NT2/D1 (cell line): Measurements from ENCODE around the gene DDX39B.

Source experiments
- DNase-seq: peaks from one replicate; pipeline ENCODE4 v3.0.0-alpha.2; 2011; ENCODE audit warnings: low read depth, low spot score
- H3K27me3 ChIP-seq: 2 replicates; pipeline ENCODE4 v1.6.0; 2011; ENCODE audit warnings: mild to moderate bottlenecking; ENCODE audit not compliant: insufficient read length, insufficient read depth
- H3K36me3 ChIP-seq: 2 replicates; pipeline ENCODE4 v1.6.1; 2011; ENCODE audit warnings: mild to moderate bottlenecking, low read length, mixed read lengths; ENCODE audit not compliant: insufficient read depth, insufficient read length
- H3K4me1 ChIP-seq: 2 replicates; pipeline ENCODE4 v1.5.1; 2011; ENCODE audit not compliant: insufficient read depth, insufficient read length
- H3K4me3 ChIP-seq: 2 replicates; pipeline ENCODE4 v1.5.1; 2011; ENCODE audit warnings: low read depth; ENCODE audit not compliant: insufficient read length
- H3K9ac ChIP-seq: 2 replicates; pipeline ENCODE4 v1.6.0; 2011; ENCODE audit warnings: low read depth; ENCODE audit not compliant: insufficient read length
- H3K9me3 ChIP-seq: 2 replicates; pipeline ENCODE4 v1.5.1; 2011; ENCODE audit warnings: mild to moderate bottlenecking, low read length; ENCODE audit not compliant: insufficient read depth
- SUZ12 ChIP-seq: IDR thresholded peaks from 2 replicates; pipeline ENCODE4 v1.6.1; 2011; ENCODE audit not compliant: insufficient read length, insufficient read depth; ENCODE audit errors: extremely low read depth
- YY1 ChIP-seq: IDR thresholded peaks from 2 replicates; pipeline ENCODE4 v1.6.1; 2011; ENCODE audit not compliant: insufficient read length, insufficient read depth
- ZNF274 ChIP-seq: IDR thresholded peaks from 2 replicates; pipeline ENCODE4 v1.6.1; 2011; ENCODE audit warnings: mild to moderate bottlenecking, low read depth, low read length

Gene DDX39B

DNA sequence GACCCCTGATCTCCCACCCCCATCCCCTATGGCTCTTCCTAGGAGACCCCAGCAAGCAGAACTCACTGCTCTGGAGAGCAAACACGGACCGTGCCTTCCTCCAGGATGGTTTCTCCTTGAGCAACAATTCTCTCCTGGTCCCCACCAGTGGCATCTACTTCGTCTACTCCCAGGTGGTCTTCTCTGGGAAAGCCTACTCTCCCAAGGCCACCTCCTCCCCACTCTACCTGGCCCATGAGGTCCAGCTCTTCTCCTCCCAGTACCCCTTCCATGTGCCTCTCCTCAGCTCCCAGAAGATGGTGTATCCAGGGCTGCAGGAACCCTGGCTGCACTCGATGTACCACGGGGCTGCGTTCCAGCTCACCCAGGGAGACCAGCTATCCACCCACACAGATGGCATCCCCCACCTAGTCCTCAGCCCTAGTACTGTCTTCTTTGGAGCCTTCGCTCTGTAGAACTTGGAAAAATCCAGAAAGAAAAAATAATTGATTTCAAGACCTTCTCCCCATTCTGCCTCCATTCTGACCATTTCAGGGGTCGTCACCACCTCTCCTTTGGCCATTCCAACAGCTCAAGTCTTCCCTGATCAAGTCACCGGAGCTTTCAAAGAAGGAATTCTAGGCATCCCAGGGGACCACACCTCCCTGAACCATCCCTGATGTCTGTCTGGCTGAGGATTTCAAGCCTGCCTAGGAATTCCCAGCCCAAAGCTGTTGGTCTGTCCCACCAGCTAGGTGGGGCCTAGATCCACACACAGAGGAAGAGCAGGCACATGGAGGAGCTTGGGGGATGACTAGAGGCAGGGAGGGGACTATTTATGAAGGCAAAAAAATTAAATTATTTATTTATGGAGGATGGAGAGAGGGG lies 31.7 kb upstream of the DDX39B start:
- DNase-seq = no peak
- H3K9me3 ChIP-seq = no peaks in the 10 kb centered on the region
- H3K4me1 ChIP-seq = peaks cover 11% of the 10 kb centered on the region
- no peaks in the 10 kb centered on the region for H3K27me3 ChIP-seq
- H3K9ac ChIP-seq = no peak overlapping the region
- peaks cover 3% of the 10 kb centered on the region for H3K36me3 ChIP-seq
- no peak overlapping the region for H3K4me3 ChIP-seq
- no peak for TF ChIP-seq YY1
- TF ChIP-seq SUZ12 = no peak
- no peak for TF ChIP-seq ZNF274

GRCh38 chr6:31572041-31572911 lies 30.5 kb upstream of the DDX39B start, which contains the start of gene LTA:
TSS of gene LTA (plus strand) at chr6:31572289. CDS start at chr6:31572743, 454 bp downstream.
- H3K4me3 ChIP-seq = no peak within 1 kb of the TSS

GRCh38 chr6:31569861-31570536 lies 28.2 kb upstream of the DDX39B start:
- Histone ChIP-seq H3K27me3 (no peaks in the 10 kb centered on the region), H3K9me3 (no peaks in the 10 kb centered on the region), H3K36me3 (no peaks in the 10 kb centered on the region), H3K4me3 (no peak overlapping the region), H3K9ac (no peak overlapping the region), H3K4me1 (peaks cover 12% of the 10 kb centered on the region)
- TF ChIP-seq SUZ12 = no peak
- no peak for TF ChIP-seq ZNF274
- TF ChIP-seq YY1 = no peak
- no peak for DNase-seq

More at GRCh38 chr6:31572041-31572911, 30.5 kb upstream of the DDX39B start, which contains the start of gene LTA:
- H3K9ac ChIP-seq = no peak within 1 kb of the TSS
- no peak for DNase-seq
- TF ChIP-seq ZNF274 = no peak
- TF ChIP-seq YY1 = no peak
- TF ChIP-seq SUZ12 = no peak
- H3K4me1 ChIP-seq = peaks cover 12% of the 10 kb centered on the region
- H3K9me3 ChIP-seq = no peaks in the 10 kb centered on the region
- H3K27me3 ChIP-seq = no peaks in the 10 kb centered on the region
- H3K36me3 ChIP-seq = peaks cover 3% of the 10 kb centered on the region

DNA sequence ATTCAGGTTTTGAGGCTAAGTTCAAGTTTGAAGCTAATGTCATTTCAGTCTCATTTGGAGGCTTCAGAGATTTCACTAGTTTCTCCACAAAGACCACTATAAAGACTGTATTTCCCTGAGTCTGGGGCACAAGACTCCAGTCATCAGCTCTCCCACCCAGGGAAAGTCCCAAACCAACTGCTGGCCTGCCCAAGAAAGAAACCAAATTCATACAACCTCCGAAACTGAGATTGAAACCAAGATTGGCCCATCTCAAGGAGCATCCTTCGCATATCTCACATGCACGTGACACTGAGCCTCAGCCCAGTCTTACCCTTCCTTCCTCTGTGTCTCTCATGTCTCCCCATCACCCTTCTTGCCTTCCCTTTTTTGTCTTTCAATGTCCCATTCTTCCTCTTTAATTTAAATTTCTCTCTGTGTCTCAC lies 26.7 kb upstream of the DDX39B start:
- H3K27me3 ChIP-seq = no peaks in the 10 kb centered on the region
- TF ChIP-seq SUZ12 = no peak
- no peak for TF ChIP-seq ZNF274
- TF ChIP-seq YY1 = no peak
- DNase-seq = no peak
- H3K4me1 ChIP-seq = peaks cover 9% of the 10 kb centered on the region
- no peaks in the 10 kb centered on the region for H3K36me3 ChIP-seq
- H3K4me3 ChIP-seq = no peak overlapping the region
- no peak overlapping the region for H3K9ac ChIP-seq
- H3K9me3 ChIP-seq = no peaks in the 10 kb centered on the region

GRCh38 chr6:31567531-31568370 lies 25.9 kb upstream of the DDX39B start:
- Histone ChIP-seq H3K9me3 (no peaks in the 10 kb centered on the region), H3K36me3 (no peaks in the 10 kb centered on the region), H3K4me3 (no peak overlapping the region), H3K4me1 (peaks cover 7% of the 10 kb centered on the region), H3K9ac (no peak overlapping the region), H3K27me3 (no peaks in the 10 kb centered on the region)
- no peak for TF ChIP-seq ZNF274
- DNase-seq = no peak

GRCh38 chr6:31560697-31561058 lies 18.9 kb upstream of the DDX39B start:
- H3K9ac ChIP-seq = no peak overlapping the region
- no peak for DNase-seq
- H3K4me3 ChIP-seq = no peak overlapping the region
- no peak for TF ChIP-seq YY1
- no peak for TF ChIP-seq SUZ12
- no peak for TF ChIP-seq ZNF274
- peaks cover 6% of the 10 kb centered on the region for H3K4me1 ChIP-seq
- no peaks in the 10 kb centered on the region for H3K9me3 ChIP-seq
- H3K27me3 ChIP-seq = no peaks in the 10 kb centered on the region
- H3K36me3 ChIP-seq = peaks cover 34% of the 10 kb centered on the region
